Right kidney (tissue), 1 donor: ENCODE measurements around the gene PRF1.
"Not testable (repeated sequence)": the region's sequence is repeated elsewhere in the genome, so short reads cannot be mapped to it uniquely, and the experiment has no call there.

Experiments used
- DNase-seq: peaks from one replicate; pipeline ENCODE4 v3.0.0-alpha.2; 2016

The PRF1 gene

GRCh38 chr10:70593513-70593890, 9.0 kb downstream of the PRF1 start:
- DNase-seq, result no peak

GRCh38 chr10:70592746-70593512, 9.6 kb downstream of the PRF1 start:
- no peak for DNase-seq

GRCh38 chr10:70592186-70592735, 10.3 kb downstream of the PRF1 start:
- DNase-seq, result no peak

GRCh38 chr10:70590655-70591416, 11.7 kb downstream of the PRF1 start:
- DNase-seq, result no peak

- no peak for DNase-seq
Observed at GRCh38 chr10:70589762-70590654, 12.5 kb downstream of the PRF1 start.

DNA sequence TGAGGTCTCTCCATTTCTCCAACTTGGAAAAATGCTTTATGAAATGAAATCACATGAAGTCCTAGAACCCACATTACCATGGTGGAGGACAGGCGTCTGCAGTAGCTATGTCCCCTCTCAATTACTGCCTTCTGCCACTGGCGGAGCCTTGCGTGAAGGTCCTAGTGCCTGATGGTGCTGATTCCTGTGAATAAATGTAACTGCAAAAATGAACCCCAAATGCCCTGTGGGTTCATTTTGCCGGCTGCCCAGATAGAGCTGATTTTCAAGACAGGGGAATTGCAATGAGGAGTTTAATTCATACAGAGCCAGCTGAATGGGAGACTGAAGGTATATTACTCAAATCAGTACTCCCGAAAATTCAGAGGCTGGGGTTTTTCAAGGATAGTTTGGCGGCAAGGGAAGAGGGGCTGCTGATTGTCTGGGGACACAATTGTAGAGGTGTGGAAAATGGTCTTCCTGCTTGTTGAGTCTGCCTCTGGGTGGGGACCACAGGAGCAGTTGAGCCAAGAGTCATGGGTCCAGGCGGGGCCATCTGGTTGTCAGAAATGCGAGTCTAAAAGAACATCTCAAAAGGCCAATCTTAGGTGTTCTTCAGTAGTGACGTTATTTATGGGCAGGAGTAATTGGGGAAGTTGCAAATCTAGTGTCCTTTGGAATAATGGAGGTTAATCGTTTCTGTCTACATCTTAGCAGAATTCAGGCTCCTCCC, 13.5 kb downstream of the PRF1 start:
- no peak for DNase-seq

- DNase-seq, result no peak
Observed at GRCh38 chr10:70588255-70588654, 14.3 kb downstream of the PRF1 start.

DNA sequence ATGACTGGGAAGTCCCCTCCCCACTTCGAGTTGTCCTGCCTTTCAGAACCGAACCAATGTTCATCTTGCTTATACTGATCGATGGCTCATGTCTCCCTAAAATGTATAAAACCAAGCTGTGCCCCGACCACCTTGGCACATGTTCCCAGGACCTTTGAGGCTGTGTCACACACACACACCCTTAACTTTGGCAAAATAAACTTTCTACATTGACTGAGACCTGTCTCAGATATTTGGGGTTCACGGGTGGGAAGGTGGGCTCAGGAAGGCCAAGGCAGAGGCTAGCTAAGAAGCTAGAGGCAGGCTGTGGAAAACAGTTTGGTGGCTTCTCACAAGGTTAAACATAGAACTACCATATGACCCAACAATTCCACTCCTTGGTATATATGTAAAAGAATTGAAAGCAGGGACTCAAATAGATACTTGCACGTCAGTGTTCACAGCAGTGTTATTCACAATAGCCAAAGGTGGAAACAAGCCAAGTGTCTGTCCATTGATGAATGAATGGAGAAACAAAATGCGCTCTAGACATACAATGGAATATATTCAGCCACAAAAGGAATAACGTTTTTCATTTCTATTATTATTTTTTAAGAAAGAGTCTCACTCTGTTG, 15.4 kb downstream of the PRF1 start:
- no peak for DNase-seq

- no peak for DNase-seq
Observed at GRCh38 chr10:70586348-70586930, 16.1 kb downstream of the PRF1 start.

DNA sequence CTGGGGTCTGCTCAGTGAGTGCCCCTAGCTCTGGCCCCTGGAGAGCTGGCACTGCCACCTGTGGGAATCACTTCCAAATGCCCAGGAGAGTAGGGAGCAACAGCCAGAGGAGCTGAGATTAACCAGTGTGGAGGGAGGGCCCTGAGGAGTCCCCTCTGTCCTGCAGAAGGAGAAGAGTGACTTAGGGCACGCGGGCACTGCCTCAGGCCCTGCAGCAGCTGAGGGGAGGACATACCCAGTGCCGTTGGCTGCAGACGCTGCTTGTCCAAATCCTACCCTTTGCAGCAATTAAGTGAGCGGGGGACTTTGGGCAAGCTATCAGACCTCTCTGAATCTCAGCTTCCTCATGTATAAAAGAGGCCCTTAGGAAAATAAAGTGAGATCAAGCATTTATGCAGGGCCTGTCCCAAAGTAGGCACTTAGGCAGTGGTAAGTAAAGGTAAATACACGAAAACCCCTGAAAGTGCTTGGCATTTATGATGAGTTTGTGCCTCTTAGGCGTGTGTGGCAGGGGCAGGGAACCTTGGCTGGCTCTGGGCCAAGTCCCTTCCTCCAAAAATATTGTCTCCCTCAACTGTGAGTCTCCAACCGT, 16.9 kb downstream of the PRF1 start:
- DNase-seq, result no peak

DNA sequence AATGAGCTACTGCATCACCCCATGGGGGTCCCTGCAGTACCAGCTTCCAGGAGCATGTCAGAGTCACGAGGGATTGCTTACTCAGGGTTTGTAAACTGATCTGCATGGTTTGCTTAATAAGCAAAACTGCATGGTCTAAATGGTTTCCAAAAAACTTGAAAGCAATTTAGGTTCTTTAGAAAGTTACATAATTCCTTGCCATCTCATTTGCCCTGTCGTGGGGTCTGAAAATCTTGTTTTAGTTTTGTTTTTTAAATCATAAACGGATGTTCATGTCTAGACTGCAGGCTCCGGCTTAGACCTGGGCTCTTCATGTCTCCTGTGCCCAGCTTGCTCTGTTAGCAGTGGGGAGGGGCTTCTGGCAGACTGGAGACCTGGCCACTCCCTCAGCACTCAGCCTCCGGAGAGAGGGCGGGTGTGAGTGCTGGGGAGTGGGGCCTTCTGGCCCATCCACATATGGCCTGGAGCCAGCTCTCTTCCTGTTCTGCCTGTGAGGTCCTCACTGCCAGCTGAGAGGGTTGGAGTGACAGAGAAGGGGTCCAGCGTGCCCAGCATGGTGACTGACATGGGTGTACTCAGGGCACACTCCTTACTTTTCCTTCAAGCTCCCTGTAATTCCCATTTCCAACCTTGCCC, 17.5 kb downstream of the PRF1 start:
- DNase-seq, result peak; percentile 50

DNA sequence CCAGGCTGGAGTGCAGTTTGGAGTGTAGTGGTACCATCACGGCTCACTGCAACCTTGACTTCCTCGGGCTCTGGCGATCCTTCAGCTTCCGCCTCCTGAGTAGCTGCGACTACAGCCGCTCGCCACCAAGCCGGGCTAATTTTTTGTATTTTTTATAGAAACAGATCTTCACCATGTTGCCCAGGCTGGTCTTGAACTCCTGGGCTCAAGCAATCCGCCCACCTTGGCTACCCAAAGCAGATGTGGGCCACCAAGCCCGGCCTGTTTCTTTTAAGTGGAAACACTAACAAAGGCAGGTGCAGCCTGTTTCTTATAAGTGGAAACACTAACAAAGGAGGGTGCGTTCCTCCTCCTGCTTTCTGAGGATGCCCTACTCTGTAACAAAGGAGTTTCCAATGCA, 18.2 kb downstream of the PRF1 start:
- no peak for DNase-seq

GRCh38 chr10:70583669-70584037, 18.9 kb downstream of the PRF1 start:
- DNase-seq, result no peak

GRCh38 chr10:70582793-70583668, 19.5 kb downstream of the PRF1 start:
- no peak for DNase-seq

DNA sequence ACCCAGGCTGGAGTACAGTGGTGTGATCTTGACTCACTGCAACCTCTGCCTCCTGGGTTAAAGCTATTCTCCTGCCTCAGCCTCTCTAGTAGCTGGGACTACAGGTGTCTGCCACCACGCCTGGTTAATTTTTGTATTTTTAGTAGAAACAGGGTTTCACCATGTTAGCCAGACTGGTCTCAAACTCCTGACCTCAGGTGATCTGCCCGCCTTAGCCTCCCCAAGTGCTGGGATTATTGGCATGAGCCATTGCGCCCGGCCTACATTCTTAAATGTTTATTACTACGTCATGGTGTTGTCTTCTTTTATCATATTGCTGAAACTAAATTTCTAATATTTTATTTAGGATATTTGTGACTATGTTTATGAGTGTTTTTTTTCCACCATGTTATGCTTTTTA, 21.4 kb downstream of the PRF1 start:
- not testable (repeated sequence) for DNase-seq

DNA sequence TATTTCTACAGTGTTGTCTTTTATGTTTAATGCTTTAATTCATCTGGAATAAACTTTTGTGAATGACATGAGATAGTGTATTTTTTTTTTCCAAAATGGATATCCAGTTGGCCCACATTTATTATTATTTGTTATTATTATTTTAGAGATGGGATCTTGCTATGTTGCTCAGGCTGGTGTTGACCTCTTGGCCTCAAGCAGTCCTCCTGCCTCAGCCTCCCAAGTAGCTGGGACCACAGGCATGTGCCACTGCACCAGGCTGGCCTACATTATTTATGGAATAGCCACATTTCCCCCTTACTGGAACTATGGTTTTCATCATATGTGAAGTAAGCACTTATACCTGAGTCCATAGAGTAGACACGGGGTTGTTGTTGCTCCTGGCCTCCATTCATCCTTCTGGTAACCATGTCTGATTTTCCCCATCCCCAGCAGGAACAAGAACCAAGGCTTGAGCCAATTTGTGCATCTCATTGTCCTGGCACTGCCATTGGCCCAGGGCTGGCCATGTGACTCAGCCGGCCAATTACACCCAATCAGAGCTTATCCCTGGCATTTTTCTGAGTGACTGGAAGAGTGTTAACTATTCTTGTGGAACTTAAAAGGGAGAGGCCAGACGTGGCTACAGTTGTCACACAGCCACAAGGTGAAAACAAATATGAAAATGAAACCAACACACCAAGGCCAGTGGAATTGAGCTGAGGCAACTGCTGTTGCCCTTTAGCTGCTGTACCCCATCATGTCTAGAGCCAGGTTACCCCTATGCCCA, 23.1 kb downstream of the PRF1 start:
- no peak for DNase-seq

- no peak for DNase-seq
Observed at GRCh38 chr10:70578371-70578947, 24.1 kb downstream of the PRF1 start.
